IMR-90 (cell line): ENCODE results near the gene LIPG. TPM values are rescaled to one million over a fixed set of nuclear protein-coding genes. Genes with fewer than 3 reads are reported as not detected.

Experiments used
- ATAC-seq: fragments of 200-7000 bp; cut with Tn5 transposase; 2 replicates; pipeline ENCODE4 v1.9.1; 2020; ENCODE audit warnings: low read depth, mild to moderate bottlenecking, moderate library complexity
- BruUV-seq: library from RNA; stranded (reverse); fragments of 400-500 nt; replicated peaks from 2 replicates; lab custom pipeline; 2021; lab: Mats Ljungman, UMichigan
- CTCF ChIA-PET: fragments of 300-600 bp; formaldehyde crosslinking; extraction: SDS; loops from one replicate; lab custom pipeline; 2021; ENCODE audit warnings: antibody characterized with exemption; lab: Yijun Ruan, JAX
- POLR2A ChIA-PET: fragments of 300-600 bp; sonication (Branson Sonifier 250); formaldehyde crosslinking; loops from one replicate; lab custom pipeline; 2022; ENCODE audit warnings: antibody characterized with exemption; ENCODE audit not compliant: unreplicated experiment; lab: Charles Lee
- DNase-seq: peaks from one replicate; pipeline ENCODE4 v3.0.0; 2013
- H2AFZ ChIP-seq: replicated peaks from 2 replicates; pipeline ENCODE3; 2013; ENCODE audit warnings: low read length, mild to moderate bottlenecking; ENCODE audit not compliant: poor library complexity
- H2AK5ac ChIP-seq: 2 replicates; pipeline ENCODE4 v1.6.1; 2013; ENCODE audit warnings: low read depth, low read length, inconsistent platforms
- H2AK9ac ChIP-seq: replicated peaks from 2 replicates; pipeline ENCODE3; 2013; ENCODE audit warnings: mild to moderate bottlenecking, low read depth, low read length, moderate library complexity; ENCODE audit not compliant: poor library complexity
- H2BK120ac ChIP-seq: 2 replicates; pipeline ENCODE4 v1.6.1; 2013; ENCODE audit warnings: low read depth, low read length, inconsistent platforms
- H2BK15ac ChIP-seq: 3 replicates; pipeline ENCODE4 v1.6.1; 2013; ENCODE audit warnings: low read depth, low read length, inconsistent platforms
- H2BK20ac ChIP-seq: 2 replicates; pipeline ENCODE4 v1.6.1; 2013; ENCODE audit warnings: low read depth, mild to moderate bottlenecking, inconsistent platforms, low read length, moderate library complexity
- H2BK5ac ChIP-seq: 2 replicates; pipeline ENCODE4 v1.6.1; 2013; ENCODE audit warnings: mild to moderate bottlenecking, low read depth, low read length, inconsistent platforms; ENCODE audit not compliant: poor library complexity, severe bottlenecking
- H3K14ac ChIP-seq: replicated peaks from 2 replicates; pipeline ENCODE4 v1.6.1; 2013; ENCODE audit warnings: low read depth, low read length, inconsistent platforms
- H3K18ac ChIP-seq: 2 replicates; pipeline ENCODE4 v1.6.1; 2013; ENCODE audit warnings: low read depth, low read length, control low read depth
- H3K23ac ChIP-seq: 2 replicates; pipeline ENCODE4 v1.6.1; 2013; ENCODE audit warnings: low read depth, low read length, inconsistent platforms
- H3K27ac ChIP-seq: 2 replicates; pipeline ENCODE4 v1.5.1; 2013; ENCODE audit warnings: mild to moderate bottlenecking, control low read depth, low read length; ENCODE audit not compliant: insufficient read depth
- H3K27me3 ChIP-seq: 2 replicates; pipeline ENCODE4 v1.6.1; 2013; ENCODE audit warnings: low read length; ENCODE audit not compliant: control insufficient read depth, insufficient read depth
- H3K36me3 ChIP-seq: 2 replicates; pipeline ENCODE4 v1.6.1; 2013; ENCODE audit warnings: low read length, mixed read lengths; ENCODE audit not compliant: control insufficient read depth, insufficient read depth
- H3K4ac ChIP-seq: 2 replicates; pipeline ENCODE4 v1.6.1; 2013; ENCODE audit warnings: low read depth, low read length, inconsistent platforms
- H3K4me1 ChIP-seq: 2 replicates; pipeline ENCODE4 v1.6.1; 2013; ENCODE audit warnings: low read length, mixed read lengths; ENCODE audit not compliant: control insufficient read depth, insufficient read depth
- H3K4me2 ChIP-seq: 2 replicates; pipeline ENCODE4 v1.6.1; 2013; ENCODE audit warnings: low read depth, mild to moderate bottlenecking, control low read depth, low read length, moderate library complexity
- H3K4me3 ChIP-seq: 2 replicates; pipeline ENCODE4 v1.5.1; 2013; ENCODE audit warnings: low read depth, mild to moderate bottlenecking, control low read depth, low read length, moderate library complexity; ENCODE audit not compliant: insufficient read depth
- H3K56ac ChIP-seq: 2 replicates; pipeline ENCODE4 v1.6.1; 2013; ENCODE audit warnings: low read length, inconsistent platforms; ENCODE audit not compliant: insufficient read depth; ENCODE audit errors: extremely low read depth
- H3K79me1 ChIP-seq, 2 experiments: 2 replicates each; pipeline ENCODE4 v1.6.1; 2013; ENCODE audit warnings: low read length in 2 of 2, inconsistent platforms in 1 of 2, low read depth in 1 of 2
- H3K9ac ChIP-seq: 2 replicates; pipeline ENCODE4 v1.6.1; 2013; ENCODE audit warnings: low read depth, low read length, control low read depth
- H3K9me1 ChIP-seq: 2 replicates; pipeline ENCODE4 v1.6.1; 2013; ENCODE audit warnings: low read length, inconsistent platforms; ENCODE audit not compliant: insufficient read depth
- H3K9me3 ChIP-seq: 2 replicates; pipeline ENCODE4 v1.6.1; 2013; ENCODE audit warnings: low read length; ENCODE audit not compliant: control insufficient read depth, insufficient read depth
- H4K20me1 ChIP-seq: 2 replicates; pipeline ENCODE4 v1.6.1; 2013; ENCODE audit warnings: low read length, inconsistent platforms; ENCODE audit not compliant: insufficient read depth
- H4K5ac ChIP-seq: 2 replicates; pipeline ENCODE4 v1.6.1; 2013; ENCODE audit warnings: mild to moderate bottlenecking, low read depth, low read length, control low read depth
- H4K8ac ChIP-seq, 2 experiments: 2 replicates each; pipeline ENCODE4 v1.6.1; 2013; ENCODE audit warnings: low read depth in 2 of 2, low read length in 2 of 2, control low read depth in 1 of 2, inconsistent platforms in 1 of 2
- H4K91ac ChIP-seq: 2 replicates; pipeline ENCODE4 v1.6.1; 2013; ENCODE audit warnings: low read depth, low read length, inconsistent platforms; ENCODE audit not compliant: insufficient read depth
- CHD1 ChIP-seq: IDR thresholded peaks from 2 replicates; pipeline ENCODE4 v1.6.1; 2012; ENCODE audit warnings: low read depth, low read length, improper control_type of control experiment
- MAFK ChIP-seq: IDR thresholded peaks from 2 replicates; pipeline ENCODE4 v1.6.1; 2012; ENCODE audit warnings: low read depth, low read length, improper control_type of control experiment
- MXI1 ChIP-seq: IDR thresholded peaks from 2 replicates; pipeline ENCODE4 v1.6.1; 2012; ENCODE audit warnings: low read depth, mild to moderate bottlenecking, low read length, moderate library complexity, borderline replicate concordance
- NFE2L2 ChIP-seq: fragments of 150-350 bp; IDR thresholded peaks from 2 replicates; pipeline ENCODE4 v1.6.1; 2016; ENCODE audit warnings: low read depth, mild to moderate bottlenecking, low read length
- SMC3 ChIP-seq: fragments of 150-350 bp; IDR thresholded peaks from 2 replicates; pipeline ENCODE4 v1.6.1; 2016; ENCODE audit warnings: low read depth, mild to moderate bottlenecking, antibody characterized with exemption, low read length, moderate library complexity
- WGBS, 2 experiments: methylation state at CpG; one replicate each; pipeline versions ENCODE4 v1.1.5 to v1.1.7; 2013; ENCODE audit warnings: missing lambda C conversion rate in 2 of 2; ENCODE audit not compliant: insufficient read length in 1 of 2; ENCODE audit errors: extremely low coverage in 2 of 2; 5-methylcytosine and 5-hydroxymethylcytosine counted together
- dilution Hi-C: fragments of 300-500 bp; cut with HindIII; formaldehyde crosslinking; loops from one replicate; pipeline ENCODE4 v1.14.3; 2018; ENCODE audit warnings: low sequenced_read_pairs; ENCODE audit not compliant: unreplicated experiment
- in situ Hi-C: fragments of 300-500 bp; cut with MboI; formaldehyde crosslinking; loops from 3 replicates; pipeline ENCODE4 v1.14.3; 2019; ENCODE audit warnings: low sequenced_read_pairs, inconsistent platforms, mixed read lengths
- intact Hi-C: fragments of 100-400 bp; cut with micrococcal nuclease; formaldehyde crosslinking; loops from 2 replicates; pipeline ENCODE4 v1.10.0; 2022
- polyA plus RNA-seq, 3 experiments: library from polyadenylated mRNA; depleted of rRNA; stranded (reverse); fragments of >200 nt; gene quantifications; 2 replicates each; pipeline ENCODE4 v1.2.3, GENCODE V29; 2012; ENCODE audit warnings: low replicate concordance in 1 of 3
- total RNA-seq: library from RNA; depleted of rRNA; stranded (reverse); fragments of >200 nt; gene quantifications from 2 replicates; pipeline ENCODE4 v1.2.3, GENCODE V29; 2012
- TF ChIP-seq, protein P1 (sequence below): conservative IDR thresholded peaks from 2 replicates; pipeline ENCODE4 v1.5.1; 2012; ENCODE audit warnings: mild to moderate bottlenecking, low read depth, low read length, improper control_type of control experiment

LIPG gene
- total and polyA plus RNA-seq, 2 of the 4 experiments (the other 2 are of a cell fraction): under 0.01 to 0.14 TPM

DNA sequence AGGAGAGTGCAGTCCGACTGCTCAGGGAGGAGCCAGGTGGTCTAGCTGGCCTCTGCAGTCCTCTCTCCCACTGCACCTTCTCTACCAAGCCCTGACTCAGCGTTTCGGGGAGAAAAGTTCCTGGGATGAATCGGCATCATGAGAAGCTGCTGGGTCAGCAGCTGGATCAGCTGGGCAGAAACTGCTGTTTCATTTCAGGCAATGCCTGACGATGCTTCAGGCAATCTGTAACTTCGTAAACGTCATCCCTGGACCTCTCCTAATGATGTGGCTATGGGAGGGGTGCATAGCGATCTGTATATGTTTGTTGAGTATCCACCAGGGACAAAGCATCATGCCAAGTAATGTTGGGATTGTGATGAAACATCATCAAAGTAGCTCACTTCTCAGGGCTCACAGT, 20.7 kb downstream of the LIPG start:
- in situ Hi-C loops: no loop called here
- Histone ChIP-seq H3K4ac (no peak overlapping the region), H2AFZ (no peak overlapping the region), H2AK5ac (no peak overlapping the region), H3K56ac (no peak overlapping the region), H3K4me2 (no peak overlapping the region), H3K4me1 (no peaks in the 10 kb centered on the region), H3K4me3 (no peak overlapping the region), H2BK15ac (no peak overlapping the region), H2BK5ac (no peak overlapping the region), H4K5ac (no peak overlapping the region), H2BK120ac (no peak overlapping the region), H3K18ac (no peak overlapping the region), H2AK9ac (no peak overlapping the region), H3K14ac (no peak overlapping the region), H3K27me3 (peaks cover 33% of the 10 kb centered on the region), H3K9me1 (no peaks in the 10 kb centered on the region), H3K9ac (no peak overlapping the region), H3K23ac (no peak overlapping the region), H4K91ac (no peak overlapping the region), H3K79me1 (no peaks in the 10 kb centered on the region), H4K8ac (no peak overlapping the region), H3K36me3 (no peaks in the 10 kb centered on the region), H3K27ac (no peak overlapping the region), H3K9me3 (no peaks in the 10 kb centered on the region), H4K20me1 (no peaks in the 10 kb centered on the region), H2BK20ac (no peak overlapping the region)
- TF ChIP-seq MXI1: no peak
- TF ChIP-seq CHD1: no peak
- TF ChIP-seq SMC3: no peak
- TF ChIP-seq, protein P1, sequence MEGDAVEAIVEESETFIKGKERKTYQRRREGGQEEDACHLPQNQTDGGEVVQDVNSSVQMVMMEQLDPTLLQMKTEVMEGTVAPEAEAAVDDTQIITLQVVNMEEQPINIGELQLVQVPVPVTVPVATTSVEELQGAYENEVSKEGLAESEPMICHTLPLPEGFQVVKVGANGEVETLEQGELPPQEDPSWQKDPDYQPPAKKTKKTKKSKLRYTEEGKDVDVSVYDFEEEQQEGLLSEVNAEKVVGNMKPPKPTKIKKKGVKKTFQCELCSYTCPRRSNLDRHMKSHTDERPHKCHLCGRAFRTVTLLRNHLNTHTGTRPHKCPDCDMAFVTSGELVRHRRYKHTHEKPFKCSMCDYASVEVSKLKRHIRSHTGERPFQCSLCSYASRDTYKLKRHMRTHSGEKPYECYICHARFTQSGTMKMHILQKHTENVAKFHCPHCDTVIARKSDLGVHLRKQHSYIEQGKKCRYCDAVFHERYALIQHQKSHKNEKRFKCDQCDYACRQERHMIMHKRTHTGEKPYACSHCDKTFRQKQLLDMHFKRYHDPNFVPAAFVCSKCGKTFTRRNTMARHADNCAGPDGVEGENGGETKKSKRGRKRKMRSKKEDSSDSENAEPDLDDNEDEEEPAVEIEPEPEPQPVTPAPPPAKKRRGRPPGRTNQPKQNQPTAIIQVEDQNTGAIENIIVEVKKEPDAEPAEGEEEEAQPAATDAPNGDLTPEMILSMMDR: no peak
- TF ChIP-seq MAFK: peak; percentile 68
- peak; percentile 38; the same call in 1 of the 2 replicates for TF ChIP-seq NFE2L2
- peak; percentile 13 for DNase-seq
- ChIA-PET POLR2A (no interaction called here), CTCF (no interaction called here)
- 55% methylated on average over 5 of the region's 8 CpGs; no CpG with 5 or more reads in 1 of the 2 experiments for WGBS, 2 experiments
- no TSS peak for BruUV-seq
- intact Hi-C loops: no loop called here
- ATAC-seq: no peak
- dilution Hi-C loops: no loop called here
